HG03432 (cell line): ENCODE results near the gene CDC26.
"Not testable (repeated sequence)": the region's sequence is repeated elsewhere in the genome, so short reads cannot be mapped to it uniquely, and the experiment has no call there.

Experiments
- ATAC-seq: cut with Tn5 transposase; IDR thresholded peaks from one replicate; pipeline ENCODE4 v1.9.1; 2021; ENCODE audit warnings: mild to moderate bottlenecking, moderate library complexity; ENCODE audit not compliant: unreplicated experiment

The CDC26 gene

DNA sequence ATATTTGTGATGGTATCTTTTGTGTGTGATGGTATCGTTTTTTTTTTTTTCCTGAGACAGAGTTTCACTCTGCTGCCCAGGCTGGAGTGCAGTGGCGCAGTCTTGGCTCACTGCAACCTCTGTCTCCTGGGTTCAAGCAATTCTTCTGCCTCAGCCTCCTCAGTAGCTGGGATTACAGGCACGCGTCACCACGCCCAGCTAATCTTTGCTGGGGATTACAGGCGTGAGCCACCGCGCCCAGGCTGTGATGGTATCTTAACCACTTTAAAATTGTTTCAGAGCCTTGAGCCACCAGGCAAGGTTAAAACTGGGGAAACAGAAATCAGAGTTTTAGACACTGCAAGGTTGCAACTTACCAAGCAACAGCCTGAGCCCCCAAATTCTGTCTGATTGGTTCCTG lies 20.9 kb upstream of the CDC26 start:
- not testable (repeated sequence) for ATAC-seq

DNA sequence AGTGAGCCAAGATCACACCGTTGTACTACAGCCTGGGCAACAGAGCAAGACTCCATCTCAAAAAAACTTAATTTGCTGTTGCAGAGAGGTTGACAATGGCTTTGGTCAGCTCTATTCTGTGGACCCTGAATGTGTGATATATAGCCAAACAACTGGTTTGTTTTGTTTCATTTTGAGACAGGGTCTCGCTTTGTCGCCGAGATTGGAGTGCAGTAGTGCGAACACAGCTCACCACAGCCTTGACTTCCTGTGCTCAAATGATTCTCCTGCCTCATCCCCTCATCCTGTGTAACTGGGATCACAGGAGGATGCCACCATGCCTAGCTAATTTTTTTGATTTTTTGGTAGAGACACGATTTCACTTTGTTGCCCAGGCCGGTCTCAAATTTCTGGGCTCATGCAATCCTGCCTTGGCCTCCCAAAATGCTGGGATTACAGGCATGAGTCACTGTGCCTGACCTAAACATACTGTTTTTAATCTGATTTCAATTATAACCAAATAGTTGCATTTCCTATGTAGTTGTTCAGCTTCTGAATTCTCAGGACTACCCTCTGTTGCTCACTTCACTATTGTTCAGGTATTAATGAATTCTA lies 18.0 kb upstream of the CDC26 start:
- ATAC-seq: no peak

DNA sequence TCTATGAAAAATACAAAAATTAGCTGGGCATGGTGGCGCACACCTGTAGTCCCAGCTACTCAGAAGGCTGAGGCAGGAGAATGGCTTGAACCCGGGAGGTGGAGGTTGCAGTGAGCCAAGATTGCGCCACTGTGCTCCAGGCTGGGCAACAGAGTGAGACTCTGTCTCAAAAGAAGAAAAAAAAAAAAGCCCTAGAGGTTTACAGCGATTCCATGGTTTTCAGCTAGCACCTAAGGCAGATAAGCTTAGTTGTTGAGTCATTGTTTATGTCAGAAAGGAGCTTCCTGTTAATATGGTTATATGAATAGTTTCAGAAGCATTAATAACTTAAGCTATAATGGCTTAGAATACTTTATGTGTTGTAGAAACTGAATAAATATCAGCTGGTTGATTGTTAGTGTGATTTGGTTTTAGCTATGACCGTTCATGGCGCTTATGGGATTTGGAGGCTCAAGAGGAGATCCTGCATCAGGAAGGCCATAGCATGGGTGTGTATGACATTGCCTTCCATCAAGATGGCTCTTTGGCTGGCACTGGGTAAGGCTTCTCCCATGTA lies 14.8 kb upstream of the CDC26 start:
- no peak for ATAC-seq

DNA sequence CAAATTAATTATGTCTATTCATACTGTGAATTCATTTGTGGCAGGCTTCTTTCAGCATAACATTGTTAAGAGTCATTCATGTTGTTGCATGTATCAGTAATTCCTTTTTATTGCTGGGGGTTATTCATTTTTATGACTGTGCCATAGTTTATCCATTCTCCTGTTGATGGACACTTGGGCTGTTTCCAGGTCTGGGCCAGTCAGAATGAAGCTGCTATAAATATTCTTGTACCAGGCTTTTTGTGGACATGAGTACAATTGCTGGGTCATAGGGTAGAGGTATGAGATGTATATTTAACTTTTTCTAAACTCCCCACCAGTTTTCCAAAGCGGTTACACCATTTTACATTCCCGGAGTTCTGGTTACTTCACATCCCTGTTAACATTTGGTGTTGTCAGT lies 13.7 kb upstream of the CDC26 start:
- ATAC-seq: no peak

DNA sequence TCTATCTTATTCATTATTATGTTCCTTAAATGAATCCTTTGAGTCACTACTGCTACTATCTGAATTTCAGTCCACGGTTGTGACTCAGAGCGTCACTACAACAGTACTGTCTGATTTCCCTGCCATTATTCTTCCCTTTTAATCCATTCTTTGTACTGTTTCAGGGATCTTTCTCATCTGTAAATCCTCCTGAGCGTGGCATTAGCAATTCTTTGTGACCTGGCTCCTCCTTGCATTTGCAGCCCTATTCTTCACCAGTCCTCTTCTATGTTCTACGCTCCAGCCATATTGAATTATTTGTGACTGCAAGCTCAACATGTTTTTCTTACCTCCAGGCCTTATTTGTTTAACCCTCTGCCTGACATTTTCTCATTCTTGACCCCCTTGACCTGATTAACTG lies 6.0 kb upstream of the CDC26 start:
- ATAC-seq: no peak

DNA sequence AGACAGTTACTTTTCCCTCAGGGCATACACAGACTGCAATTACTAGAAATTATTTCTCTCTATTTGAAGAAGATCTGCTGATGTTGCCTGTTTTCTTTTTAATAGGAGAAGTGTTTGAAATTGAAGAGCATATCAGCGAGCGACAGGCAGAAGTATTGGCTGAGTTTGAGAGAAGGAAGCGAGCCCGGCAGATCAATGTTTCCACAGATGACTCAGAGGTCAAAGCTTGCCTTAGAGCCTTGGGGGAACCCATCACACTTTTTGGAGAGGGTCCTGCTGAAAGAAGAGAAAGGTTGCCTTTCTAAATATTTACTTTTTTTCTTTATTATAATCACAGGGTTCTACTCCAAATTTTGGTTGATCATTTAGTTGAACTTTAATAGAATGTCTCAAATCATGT lies 3.5 kb upstream of the CDC26 start:
- no peak for ATAC-seq

DNA sequence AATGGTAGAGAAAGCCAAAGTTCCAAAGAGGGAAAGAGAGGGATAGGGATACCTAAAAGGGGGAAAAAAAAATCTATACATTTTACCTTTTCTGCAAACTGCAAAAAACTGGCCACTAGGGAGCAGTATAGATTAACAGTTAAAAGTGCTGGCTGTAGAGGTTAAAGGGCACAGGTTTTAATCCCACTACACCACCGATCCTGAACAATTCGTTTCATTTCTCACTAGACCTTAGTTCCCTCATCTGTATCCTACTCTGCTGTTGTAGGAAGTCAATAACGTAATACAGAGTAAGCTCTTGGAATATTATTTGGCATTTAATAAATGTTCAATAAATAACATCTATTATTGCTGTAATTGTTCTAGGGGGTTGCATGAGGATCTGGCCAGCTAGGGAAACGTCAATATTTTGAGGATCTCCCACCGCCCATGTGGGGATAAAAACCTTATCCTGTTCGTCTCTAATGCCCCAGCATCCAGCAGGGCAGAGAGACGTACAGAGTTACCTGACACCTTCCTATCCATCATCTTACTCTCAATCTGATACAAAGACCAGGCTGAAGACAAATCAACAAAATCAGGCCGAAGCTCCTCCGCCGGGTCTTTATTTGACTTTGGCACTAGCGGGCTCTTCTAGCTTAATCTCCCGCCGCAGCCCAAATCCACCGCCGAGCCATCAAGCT lies 757 bp downstream of the CDC26 start:
- ATAC-seq: peak; percentile 22

DNA sequence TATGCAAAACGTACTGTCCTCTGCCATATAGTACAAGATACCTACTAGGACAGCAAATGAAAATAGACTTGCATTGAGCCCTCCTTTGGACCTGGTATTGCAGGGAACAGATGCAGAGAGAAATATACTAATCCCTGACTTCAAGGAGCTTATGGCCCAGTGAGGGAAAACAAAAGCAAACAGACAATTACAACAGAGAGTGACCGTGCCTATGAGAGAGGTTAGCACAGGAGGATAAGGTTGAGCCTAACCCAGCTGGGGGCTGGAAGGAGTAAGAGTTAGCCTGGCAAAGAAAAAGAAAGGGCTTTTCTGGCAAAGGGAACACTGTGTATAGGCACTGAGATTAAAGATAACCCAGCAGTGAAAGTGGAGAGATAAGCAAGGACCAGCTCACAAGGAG lies 5.5 kb downstream of the CDC26 start:
- no peak for ATAC-seq

DNA sequence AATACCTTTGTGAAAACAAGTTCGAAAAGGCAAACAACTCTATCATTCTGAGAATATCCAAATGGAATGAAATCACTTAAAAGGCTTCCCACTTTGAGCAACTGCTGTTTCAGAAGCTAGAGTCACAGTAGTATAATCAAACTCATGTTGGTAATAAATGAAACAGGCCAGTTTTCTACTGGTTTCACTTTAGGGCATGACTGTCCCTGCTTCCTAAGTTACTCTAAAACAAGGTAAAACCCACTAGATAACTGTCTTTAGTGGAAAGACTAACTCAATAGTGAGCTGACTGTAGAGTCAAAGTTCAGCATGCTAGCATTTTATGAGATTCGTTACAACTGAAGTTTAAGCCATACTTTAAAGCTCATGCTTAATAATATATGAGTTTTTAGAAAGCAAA lies 6.0 kb downstream of the CDC26 start:
- no peak for ATAC-seq

DNA sequence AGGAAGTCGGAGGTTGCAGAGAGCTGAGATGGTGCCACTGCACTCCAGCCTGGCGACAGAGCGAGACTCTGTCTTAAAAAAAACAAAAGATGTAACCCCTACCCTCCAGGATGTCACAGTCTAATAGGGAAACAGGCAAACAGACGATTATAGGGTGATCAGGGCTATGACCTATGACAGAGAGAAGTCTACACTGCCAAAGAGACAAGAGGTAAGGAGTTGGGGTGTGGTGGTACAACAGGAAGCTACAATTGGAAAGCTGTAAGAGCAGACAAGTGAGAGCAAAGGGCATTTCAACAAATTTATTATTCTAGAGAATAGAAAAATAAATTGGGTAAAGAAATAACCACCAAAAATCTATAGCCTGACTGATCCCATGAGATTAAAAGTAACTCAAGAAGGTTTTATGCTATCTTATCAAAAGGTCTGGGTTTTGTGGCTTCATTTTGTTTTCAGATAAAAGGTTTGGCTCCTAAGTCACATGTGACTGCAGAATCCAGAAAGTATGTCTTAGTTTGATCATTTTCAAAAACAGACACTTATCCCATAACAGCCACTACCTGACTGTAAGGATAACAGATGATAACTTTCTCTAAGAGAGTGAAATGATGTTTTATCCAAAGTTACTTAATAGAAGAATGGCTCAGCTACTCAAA lies 7.3 kb downstream of the CDC26 start:
- no peak for ATAC-seq

DNA sequence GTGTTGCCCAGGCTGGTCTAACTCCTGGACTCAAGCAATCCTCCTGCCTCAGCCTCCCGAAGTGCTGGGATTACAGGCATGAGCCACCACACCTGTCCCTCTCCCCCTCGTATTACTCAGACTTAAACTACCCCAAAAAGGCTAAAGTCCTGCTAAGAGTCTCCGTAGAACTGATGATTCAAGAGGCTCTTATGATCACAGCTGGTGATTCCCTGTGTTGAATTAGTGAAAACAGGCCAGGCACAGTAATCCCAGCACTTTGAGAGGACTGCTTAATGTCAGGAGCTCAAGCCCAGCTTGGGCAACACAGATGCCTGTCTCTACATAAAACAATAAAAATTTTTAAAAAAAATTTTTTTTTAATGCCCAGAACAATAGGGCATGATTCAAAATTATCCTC lies 9.2 kb downstream of the CDC26 start:
- no peak for ATAC-seq

DNA sequence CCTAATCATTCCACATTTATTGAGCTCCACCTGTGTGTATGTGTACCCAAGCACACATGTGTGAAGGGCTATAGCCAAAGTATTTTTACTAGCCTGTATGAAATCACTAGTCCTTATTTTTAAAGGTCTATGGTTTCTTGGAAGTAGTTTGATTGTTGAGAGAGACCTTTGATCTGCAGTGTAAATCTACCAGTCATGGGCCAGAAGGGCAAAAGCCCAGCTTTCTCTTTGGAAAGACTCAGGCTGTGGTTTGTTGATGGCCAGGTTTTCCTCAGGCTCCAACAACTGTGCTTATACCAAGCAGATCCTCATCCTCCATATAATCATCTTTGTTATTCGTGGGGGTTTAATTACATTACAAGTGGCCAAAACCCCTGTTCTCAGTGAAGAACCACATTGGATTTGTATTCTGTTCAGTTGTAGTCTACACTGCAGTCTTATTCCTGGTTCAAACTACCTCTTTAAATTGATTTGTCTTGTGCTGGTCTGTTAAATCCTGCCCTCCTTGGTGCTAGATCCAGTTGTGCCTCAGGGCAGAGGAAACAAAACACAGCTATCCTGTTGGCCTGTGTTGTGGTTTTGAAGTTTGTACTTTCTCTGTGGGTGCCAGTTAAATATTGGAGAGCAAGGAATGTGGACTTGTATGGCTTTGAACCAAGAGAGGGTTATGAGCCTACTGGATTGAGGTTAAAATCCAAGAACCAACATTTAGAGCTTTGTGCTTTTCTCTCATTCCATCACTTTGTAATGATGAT lies 13.3 kb downstream of the CDC26 start:
- no peak for ATAC-seq

DNA sequence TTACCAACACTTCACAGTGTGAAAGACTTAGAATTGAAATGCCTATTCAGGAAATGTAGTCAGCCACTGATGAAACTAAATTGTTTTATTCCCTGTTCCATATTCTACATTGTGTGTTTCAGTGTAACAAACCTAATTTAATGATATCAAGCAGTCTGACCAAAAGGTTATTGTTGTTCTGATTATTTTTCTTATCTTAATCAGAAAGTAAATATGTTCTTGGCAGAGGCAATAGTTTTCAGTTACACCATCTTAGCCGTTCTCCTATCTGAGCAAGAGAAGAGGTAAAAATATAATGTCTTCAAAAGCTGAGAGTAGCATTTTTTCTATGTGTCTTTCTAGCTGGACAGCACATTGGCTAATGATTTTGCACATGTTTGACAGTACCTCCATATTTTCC lies 17.1 kb downstream of the CDC26 start:
- no peak for ATAC-seq

DNA sequence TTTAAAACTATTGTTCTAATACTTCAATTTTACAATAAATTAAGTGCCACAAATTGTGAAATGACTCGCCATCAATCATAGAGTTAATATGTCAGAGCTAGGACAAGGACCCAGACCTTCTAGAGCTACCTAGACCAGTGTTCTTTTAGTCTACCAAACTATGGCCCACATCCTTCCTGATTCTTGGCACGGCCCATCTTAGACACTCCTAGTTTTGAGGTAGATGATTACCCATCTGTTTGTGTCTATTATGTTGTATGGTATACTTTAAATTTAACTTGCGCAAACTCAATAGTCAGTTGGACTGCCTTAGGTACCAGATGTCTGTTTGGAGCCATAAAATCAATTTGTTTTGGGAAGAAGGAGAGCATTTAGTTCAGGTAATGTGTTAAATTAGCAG lies 17.5 kb downstream of the CDC26 start:
- no peak for ATAC-seq

DNA sequence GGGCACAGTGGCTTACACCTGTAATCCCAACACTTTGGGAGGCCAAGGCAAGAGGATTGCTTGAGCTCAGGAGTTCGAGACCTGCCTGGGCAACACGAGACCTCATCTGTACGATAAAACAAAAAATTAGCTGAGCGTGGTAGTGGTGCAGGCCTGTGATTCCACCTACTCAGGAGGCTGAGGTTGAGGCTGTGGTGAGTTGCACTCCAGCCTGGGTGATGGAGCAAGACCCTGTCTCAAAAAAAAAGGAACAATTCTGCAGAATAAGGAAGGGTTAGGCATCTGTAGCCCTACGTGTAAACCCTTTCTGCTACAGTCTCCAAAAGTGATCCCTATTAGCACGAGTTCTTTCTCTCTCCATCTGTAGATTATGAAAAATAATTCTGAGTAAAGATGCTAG lies 19.9 kb downstream of the CDC26 start:
- ATAC-seq: no peak

DNA sequence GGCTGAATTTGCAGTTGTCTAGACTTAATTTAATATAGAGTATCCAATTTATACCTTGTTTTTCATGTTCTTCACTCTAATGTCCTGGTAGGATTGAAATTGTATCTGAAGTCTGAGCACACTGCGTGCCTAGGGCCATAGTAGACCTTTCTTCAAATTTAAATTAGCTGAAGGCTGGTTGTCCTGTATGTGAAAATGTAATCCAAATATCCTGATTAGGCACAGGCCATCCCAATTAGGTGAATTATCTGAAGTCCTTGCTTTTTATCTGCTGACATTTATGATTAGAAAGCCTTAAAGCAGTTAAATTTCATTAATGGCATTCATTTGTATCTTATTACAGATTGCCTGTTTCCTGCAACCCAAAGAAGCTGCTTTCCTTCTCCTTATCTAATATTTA lies 20.4 kb downstream of the CDC26 start:
- ATAC-seq: no peak

DNA sequence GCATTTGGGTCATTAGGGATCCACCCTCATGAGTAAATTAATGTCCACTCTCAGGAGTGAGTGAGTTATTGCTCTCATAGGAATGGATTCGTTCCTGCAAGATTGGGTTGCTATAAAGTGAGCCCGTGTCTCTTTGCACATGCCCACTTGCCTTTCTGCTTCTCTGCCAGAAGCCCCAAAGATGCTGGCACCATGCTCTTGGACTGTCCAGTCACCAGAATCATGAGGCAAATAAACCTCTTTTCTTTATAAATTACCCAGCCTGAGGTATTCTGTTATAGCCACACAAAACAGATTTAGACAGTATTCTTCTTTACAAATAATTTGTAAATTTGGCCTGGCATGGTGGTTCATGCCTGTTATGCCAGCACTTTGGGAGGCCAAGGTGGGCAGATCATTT lies 24.6 kb downstream of the CDC26 start:
- ATAC-seq: no peak

DNA sequence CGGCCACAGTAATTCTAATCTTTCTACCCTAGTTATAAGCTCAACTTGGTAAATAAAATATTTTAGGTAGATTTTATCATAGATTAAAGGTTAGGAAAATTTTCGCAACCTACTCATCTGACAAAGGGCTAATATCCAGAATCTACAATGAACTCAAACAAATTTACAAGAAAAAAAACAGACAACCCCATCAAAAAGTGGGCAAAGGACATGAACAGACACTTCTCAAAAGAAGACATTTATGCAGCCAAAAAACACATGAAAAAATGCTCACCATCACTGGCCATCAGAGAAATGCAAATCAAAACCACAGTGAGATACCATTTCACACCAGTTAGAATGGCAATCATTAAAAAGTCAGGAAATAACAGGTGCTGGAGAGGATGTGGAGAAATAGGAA lies 25.7 kb downstream of the CDC26 start:
- not testable (repeated sequence) for ATAC-seq

DNA sequence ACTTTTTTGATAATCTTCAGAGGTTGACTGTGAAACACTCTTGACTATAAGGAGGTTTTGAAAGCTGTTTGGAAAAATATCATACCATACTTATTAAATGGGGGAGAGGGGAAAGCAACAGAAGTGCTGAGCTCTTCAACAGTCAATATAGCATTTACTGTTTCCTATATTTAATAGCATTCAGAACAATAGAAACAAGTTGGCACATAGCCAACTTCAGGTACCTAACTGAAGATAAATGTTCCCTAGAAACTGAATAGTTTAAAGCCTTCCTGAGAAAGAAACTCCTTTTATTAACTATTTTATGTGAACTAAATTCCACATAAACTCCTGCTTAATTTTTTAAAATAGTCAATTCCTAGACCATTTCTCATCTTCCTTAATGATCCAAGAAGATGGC lies 27.7 kb downstream of the CDC26 start:
- ATAC-seq: no peak

DNA sequence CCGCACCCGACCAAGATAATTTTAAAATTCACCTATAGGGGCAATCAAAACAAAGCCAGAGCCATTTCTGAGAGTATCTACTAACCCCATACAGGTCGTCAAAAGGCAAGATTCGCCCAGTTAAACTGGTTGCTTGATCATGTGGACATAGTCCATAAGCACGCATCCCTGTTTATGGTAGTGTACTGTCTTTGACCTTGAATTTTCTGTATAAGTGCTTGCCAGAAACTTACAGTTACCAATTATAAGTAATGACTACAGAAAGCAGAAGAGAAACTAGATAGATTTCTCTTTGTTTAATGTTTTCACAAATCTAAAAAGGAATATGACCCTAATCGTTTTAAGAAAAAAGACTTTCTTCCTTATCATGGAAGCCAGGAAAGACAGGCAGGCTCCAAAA lies 28.4 kb downstream of the CDC26 start:
- no peak for ATAC-seq

DNA sequence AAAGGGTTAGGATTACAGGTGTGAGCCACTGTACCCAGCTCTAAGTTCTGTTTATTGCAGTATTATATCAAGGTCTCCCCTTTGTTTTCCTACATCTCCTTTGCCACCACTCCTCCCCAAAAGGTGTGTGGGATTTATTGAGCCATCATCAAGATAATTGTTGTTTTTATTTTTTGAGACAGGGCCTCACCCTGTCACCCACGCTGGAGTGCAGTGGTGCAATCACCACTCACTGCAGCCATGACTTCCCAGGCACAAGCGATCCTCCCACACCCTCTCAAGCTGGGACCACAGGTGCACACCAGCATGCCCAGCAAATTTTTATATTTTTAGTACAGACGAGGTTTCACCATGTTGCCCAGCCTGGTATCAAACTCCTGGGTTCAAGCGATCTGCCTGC lies 29.5 kb downstream of the CDC26 start:
- no peak for ATAC-seq

DNA sequence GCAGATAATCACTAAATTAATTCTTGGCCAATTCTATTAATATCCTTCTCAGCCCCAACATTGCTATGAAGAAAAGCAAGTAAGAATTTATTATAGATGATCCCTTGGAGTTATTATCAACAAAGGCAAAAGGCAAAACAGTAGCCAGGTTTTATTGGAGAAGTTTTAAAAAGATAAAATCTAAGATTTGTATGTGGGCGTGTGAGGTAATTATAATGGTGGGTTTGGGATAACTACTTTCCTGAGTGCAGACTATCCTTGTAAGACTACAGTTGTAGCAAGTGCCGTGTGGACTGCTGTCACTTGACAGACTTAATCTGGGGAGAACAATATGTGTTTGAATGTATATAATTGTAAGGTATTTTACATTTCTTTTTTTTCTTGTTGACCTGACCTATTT lies 30.8 kb downstream of the CDC26 start:
- no peak for ATAC-seq
